ENCODE measurements around the gene HS3ST3B1.

Gene HS3ST3B1

DNA sequence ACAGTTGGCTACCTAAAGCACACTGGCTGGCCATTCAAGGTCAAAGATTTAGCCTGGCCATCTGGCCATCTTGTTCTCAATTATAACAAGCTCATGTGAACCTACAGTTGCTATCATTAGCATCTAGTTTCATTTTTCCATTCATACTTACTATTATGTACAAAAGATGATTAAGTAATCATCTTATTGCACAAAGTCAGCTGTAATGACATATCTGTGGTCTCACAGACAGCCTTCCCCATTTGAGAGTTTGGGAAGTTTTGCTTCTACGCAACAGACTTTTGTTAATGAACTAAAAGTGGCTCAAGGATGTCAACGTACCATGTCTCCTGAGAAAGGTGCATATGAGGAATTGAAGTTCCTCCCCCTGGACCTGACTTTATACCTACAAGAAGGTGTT, 51.3 kb downstream of the HS3ST3B1 start:
- Histone ChIP-seq H4K91ac (ENCODE audit: low read depth, low read length) (no peak overlapping the region), H3K18ac (ENCODE audit: low read length) (no peak overlapping the region), H3K14ac (ENCODE audit: low read length) (no peak overlapping the region), H3K4ac (ENCODE audit: low read depth, low read length) (no peak overlapping the region), H3K4me2 (ENCODE audit: low read length) (no peak overlapping the region), H2BK5ac (ENCODE audit: low read depth, low read length, poor library complexity) (no peak overlapping the region), H3K23ac (ENCODE audit: low read length) (no peak overlapping the region), H3K36me3 (ENCODE audit: control insufficient read depth in 1 of 2, insufficient read depth in 2 of 2, low read length in 2 of 2) (no peaks in the 10 kb centered on the region), H3K9ac (ENCODE audit: low read length) (no peak overlapping the region), H2BK12ac (ENCODE audit: low read length) (no peak overlapping the region), H2AK5ac (ENCODE audit: low read length) (no peak overlapping the region), H4K8ac (ENCODE audit: low read depth, low read length) (no peak overlapping the region), H3K79me2 (ENCODE audit: control insufficient read depth, insufficient read depth, low read length, poor library complexity) (no peaks in the 10 kb centered on the region), H3K27ac (ENCODE audit: low read depth, low read length) (no peak overlapping the region), H4K12ac (ENCODE audit: low read depth, low read length) (no peak overlapping the region), H2BK120ac (ENCODE audit: insufficient read depth, low read length, poor library complexity) (no peak overlapping the region), H3K4me1 (ENCODE audit: control insufficient read depth in 1 of 2, insufficient read depth in 2 of 2, low read length in 2 of 2) (peaks cover 5% of the 10 kb centered on the region in 2 experiments), H3K79me1 (ENCODE audit: low read length) (no peaks in the 10 kb centered on the region), H3K9me3 (ENCODE audit: insufficient read depth, low read depth, low read length) (no peaks in the 10 kb centered on the region), H2AFZ (ENCODE audit: insufficient read depth, low read length, poor library complexity) (no peak overlapping the region), H3K27me3 (ENCODE audit: insufficient read depth, low read length) (no peaks in the 10 kb centered on the region), H3K4me3 (ENCODE audit: low read depth, low read length) (no peak overlapping the region)
- no CpG with 5 or more reads among the region's 2 CpGs for WGBS (ENCODE audit: extremely low coverage, insufficient coverage, insufficient read length)
- peak in 1 of 2 donors; percentile 33 for DNase-seq

GRCh38 chr17:14353861-14354474, 53.1 kb downstream of the HS3ST3B1 start:
- H3K79me1 ChIP-seq (ENCODE audit: low read length): no peaks in the 10 kb centered on the region
- H2AK5ac ChIP-seq (ENCODE audit: low read length): no peak overlapping the region
- peaks cover 5% of the 10 kb centered on the region in 2 experiments for H3K4me1 ChIP-seq (ENCODE audit: control insufficient read depth in 1 of 2, insufficient read depth in 2 of 2, low read length in 2 of 2)
- no peak overlapping the region for H3K23ac ChIP-seq (ENCODE audit: low read length)
- H4K91ac ChIP-seq (ENCODE audit: low read depth, low read length): no peak overlapping the region
- no peak overlapping the region for H3K9ac ChIP-seq (ENCODE audit: low read length)
- H3K4ac ChIP-seq (ENCODE audit: low read depth, low read length): no peak overlapping the region
- H4K8ac ChIP-seq (ENCODE audit: low read depth, low read length): no peak overlapping the region
- H2BK5ac ChIP-seq (ENCODE audit: low read depth, low read length, poor library complexity): no peak overlapping the region
- no peak overlapping the region for H2AFZ ChIP-seq (ENCODE audit: insufficient read depth, low read length, poor library complexity)
- no peak for DNase-seq
- no peak overlapping the region for H2BK12ac ChIP-seq (ENCODE audit: low read length)
- no peaks in the 10 kb centered on the region for H3K36me3 ChIP-seq (ENCODE audit: control insufficient read depth in 1 of 2, insufficient read depth in 2 of 2, low read length in 2 of 2)
- H2BK120ac ChIP-seq (ENCODE audit: insufficient read depth, low read length, poor library complexity): no peak overlapping the region
- H3K27ac ChIP-seq (ENCODE audit: low read depth, low read length): no peak overlapping the region
- no peaks in the 10 kb centered on the region for H3K27me3 ChIP-seq (ENCODE audit: insufficient read depth, low read length)
- no CpG with 5 or more reads among the region's 5 CpGs for WGBS (ENCODE audit: extremely low coverage, insufficient coverage, insufficient read length)
- no peak overlapping the region for H4K12ac ChIP-seq (ENCODE audit: low read depth, low read length)
- no peak overlapping the region for H3K4me3 ChIP-seq (ENCODE audit: low read depth, low read length)
- H3K18ac ChIP-seq (ENCODE audit: low read length): no peak overlapping the region
- no peaks in the 10 kb centered on the region for H3K9me3 ChIP-seq (ENCODE audit: insufficient read depth, low read depth, low read length)
- no peaks in the 10 kb centered on the region for H3K79me2 ChIP-seq (ENCODE audit: control insufficient read depth, insufficient read depth, low read length, poor library complexity)
- no peak overlapping the region for H3K14ac ChIP-seq (ENCODE audit: low read length)
- no peak overlapping the region for H3K4me2 ChIP-seq (ENCODE audit: low read length)

DNA sequence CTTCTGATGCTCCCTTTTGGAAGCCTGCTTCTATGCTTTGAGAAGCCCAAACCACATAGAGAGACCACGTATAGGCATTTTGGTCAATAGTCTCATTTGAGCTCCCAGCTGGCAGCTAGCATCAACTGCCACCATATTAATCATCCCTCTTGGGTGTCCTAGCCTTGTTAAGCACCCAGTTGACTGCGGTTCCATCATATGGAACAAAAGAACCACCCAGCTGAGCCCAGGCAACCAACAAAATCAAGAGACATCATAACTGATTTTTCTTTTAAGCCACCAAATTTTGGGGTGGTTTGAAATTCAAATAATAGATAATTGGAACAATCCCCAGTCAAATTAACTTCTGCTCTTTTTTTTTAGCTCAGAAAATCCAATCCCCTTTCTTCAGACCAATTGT, 53.9 kb downstream of the HS3ST3B1 start:
- no peak overlapping the region for H2AFZ ChIP-seq (ENCODE audit: insufficient read depth, low read length, poor library complexity)
- H3K14ac ChIP-seq (ENCODE audit: low read length): no peak overlapping the region
- no peak for DNase-seq
- no peak overlapping the region for H4K91ac ChIP-seq (ENCODE audit: low read depth, low read length)
- H3K79me2 ChIP-seq (ENCODE audit: control insufficient read depth, insufficient read depth, low read length, poor library complexity): no peaks in the 10 kb centered on the region
- no peak overlapping the region for H4K8ac ChIP-seq (ENCODE audit: low read depth, low read length)
- WGBS (ENCODE audit: extremely low coverage, insufficient coverage, insufficient read length): no CpG with 5 or more reads among the region's 2 CpGs
- no peak overlapping the region for H3K27ac ChIP-seq (ENCODE audit: low read depth, low read length)
- no peak overlapping the region for H3K23ac ChIP-seq (ENCODE audit: low read length)
- no peak overlapping the region for H3K4ac ChIP-seq (ENCODE audit: low read depth, low read length)
- no peak overlapping the region for H3K4me3 ChIP-seq (ENCODE audit: low read depth, low read length)
- H3K36me3 ChIP-seq (ENCODE audit: control insufficient read depth in 1 of 2, insufficient read depth in 2 of 2, low read length in 2 of 2): no peaks in the 10 kb centered on the region
- no peak overlapping the region for H2BK12ac ChIP-seq (ENCODE audit: low read length)
- no peak overlapping the region for H3K4me2 ChIP-seq (ENCODE audit: low read length)
- no peaks in the 10 kb centered on the region for H3K79me1 ChIP-seq (ENCODE audit: low read length)
- no peak overlapping the region for H2BK120ac ChIP-seq (ENCODE audit: insufficient read depth, low read length, poor library complexity)
- H4K12ac ChIP-seq (ENCODE audit: low read depth, low read length): no peak overlapping the region
- no peaks in the 10 kb centered on the region for H3K9me3 ChIP-seq (ENCODE audit: insufficient read depth, low read depth, low read length)
- H3K9ac ChIP-seq (ENCODE audit: low read length): no peak overlapping the region
- no peaks in the 10 kb centered on the region for H3K27me3 ChIP-seq (ENCODE audit: insufficient read depth, low read length)
- no peak overlapping the region for H3K18ac ChIP-seq (ENCODE audit: low read length)
- no peak overlapping the region for H2AK5ac ChIP-seq (ENCODE audit: low read length)
- no peak overlapping the region for H2BK5ac ChIP-seq (ENCODE audit: low read depth, low read length, poor library complexity)
- peaks cover 5% of the 10 kb centered on the region in 2 experiments for H3K4me1 ChIP-seq (ENCODE audit: control insufficient read depth in 1 of 2, insufficient read depth in 2 of 2, low read length in 2 of 2)

DNA sequence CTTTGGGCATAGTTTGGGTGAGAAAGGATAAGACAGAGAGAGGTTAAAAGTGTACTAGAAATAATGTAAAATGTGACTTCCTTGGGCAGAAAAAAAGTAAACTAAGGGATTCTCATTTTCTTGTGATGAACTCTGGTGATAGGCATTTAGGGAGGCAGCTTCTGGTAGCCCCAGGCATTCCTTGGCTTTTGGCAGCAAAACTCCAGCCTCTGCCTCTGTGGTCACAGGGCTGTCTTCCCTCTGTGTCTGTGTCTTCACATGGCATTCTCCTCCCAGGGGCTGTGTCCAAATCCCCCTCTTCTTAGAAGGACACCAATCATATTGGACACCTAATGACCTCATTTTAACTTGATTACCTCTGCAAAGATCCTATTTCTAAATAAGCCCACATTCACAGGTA, 54.7 kb downstream of the HS3ST3B1 start:
- Histone ChIP-seq H3K4me2 (ENCODE audit: low read length) (no peak overlapping the region), H4K91ac (ENCODE audit: low read depth, low read length) (no peak overlapping the region), H3K36me3 (ENCODE audit: control insufficient read depth in 1 of 2, insufficient read depth in 2 of 2, low read length in 2 of 2) (no peaks in the 10 kb centered on the region), H3K9me3 (ENCODE audit: insufficient read depth, low read depth, low read length) (no peaks in the 10 kb centered on the region), H3K79me1 (ENCODE audit: low read length) (no peaks in the 10 kb centered on the region), H3K9ac (ENCODE audit: low read length) (no peak overlapping the region), H3K4ac (ENCODE audit: low read depth, low read length) (no peak overlapping the region), H3K18ac (ENCODE audit: low read length) (no peak overlapping the region), H3K4me3 (ENCODE audit: low read depth, low read length) (no peak overlapping the region), H2BK5ac (ENCODE audit: low read depth, low read length, poor library complexity) (no peak overlapping the region), H4K12ac (ENCODE audit: low read depth, low read length) (no peak overlapping the region), H3K79me2 (ENCODE audit: control insufficient read depth, insufficient read depth, low read length, poor library complexity) (no peaks in the 10 kb centered on the region), H2BK12ac (ENCODE audit: low read length) (no peak overlapping the region), H3K4me1 (ENCODE audit: control insufficient read depth in 1 of 2, insufficient read depth in 2 of 2, low read length in 2 of 2) (peaks cover 5% of the 10 kb centered on the region in 2 experiments), H4K8ac (ENCODE audit: low read depth, low read length) (no peak overlapping the region), H3K27me3 (ENCODE audit: insufficient read depth, low read length) (no peaks in the 10 kb centered on the region), H2BK120ac (ENCODE audit: insufficient read depth, low read length, poor library complexity) (no peak overlapping the region), H3K27ac (ENCODE audit: low read depth, low read length) (no peak overlapping the region), H2AFZ (ENCODE audit: insufficient read depth, low read length, poor library complexity) (no peak overlapping the region), H2AK5ac (ENCODE audit: low read length) (no peak overlapping the region), H3K23ac (ENCODE audit: low read length) (no peak overlapping the region), H3K14ac (ENCODE audit: low read length) (no peak overlapping the region)
- peak; percentile 38 to 54 for DNase-seq
